ENCODE data around the gene HS3ST2. TPM values are rescaled to one million over a fixed set of nuclear protein-coding genes. Genes with fewer than 3 reads are reported as not detected.

Gene HS3ST2
- total and polyA plus RNA-seq, 2 of the 8 experiments (the other 6 are each of a cell fraction or from before 2014, with no cell fraction given): 1.7 to 3.7 TPM

DNA sequence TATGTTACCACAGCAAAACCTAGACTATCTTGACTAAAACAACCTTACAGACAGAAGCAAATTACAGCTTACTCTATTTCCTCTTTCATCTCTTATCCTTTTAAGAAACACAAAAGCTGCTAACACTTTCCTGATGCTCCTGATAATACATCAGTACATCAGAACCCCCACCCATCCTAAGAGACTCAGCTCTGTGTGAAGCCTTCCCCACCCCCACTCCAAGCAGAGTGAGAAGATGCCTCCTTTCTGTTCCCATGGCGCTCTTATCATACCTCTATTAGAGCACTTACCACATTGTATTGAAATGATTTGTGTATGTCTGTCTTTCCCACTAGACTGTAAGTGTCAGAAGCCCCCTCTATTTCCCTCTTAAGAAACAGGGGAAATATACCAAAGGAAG, 42.4 kb upstream of the HS3ST2 start (continued):
- TF ChIP-seq, protein P1, sequence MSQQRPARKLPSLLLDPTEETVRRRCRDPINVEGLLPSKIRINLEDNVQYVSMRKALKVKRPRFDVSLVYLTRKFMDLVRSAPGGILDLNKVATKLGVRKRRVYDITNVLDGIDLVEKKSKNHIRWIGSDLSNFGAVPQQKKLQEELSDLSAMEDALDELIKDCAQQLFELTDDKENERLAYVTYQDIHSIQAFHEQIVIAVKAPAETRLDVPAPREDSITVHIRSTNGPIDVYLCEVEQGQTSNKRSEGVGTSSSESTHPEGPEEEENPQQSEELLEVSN (IDR thresholded peaks at IDR 0.05): no peak
- no peak for TF ChIP-seq EP300 (IDR thresholded peaks at IDR 0.05; ENCODE audit: borderline replicate concordance in 1 of 2, low read depth in 2 of 2, low read length in 2 of 2)
- no peak for TF ChIP-seq POU5F1 (IDR thresholded peaks at IDR 0.05; ENCODE audit: low read depth, low read length)
- TF ChIP-seq FOSL1 (IDR thresholded peaks at IDR 0.05; ENCODE audit: insufficient read depth, low read depth, low read length): no peak
- no peak for TF ChIP-seq MAFK (IDR thresholded peaks at IDR 0.05; ENCODE audit: low read depth, low read length)
